Heart left ventricle (tissue), 16 donors: ENCODE results near the gene ZGLP1. TPM values are rescaled to one million over a fixed set of nuclear protein-coding genes. Genes with fewer than 3 reads are reported as not detected.

ENCODE experiments used
- ATAC-seq, 4 donors: fragments of 200-7000 bp; cut with Tn5 transposase; one replicate each; pipeline ENCODE4 v1.9.1; 2020 to 2022; ENCODE audit warnings: moderate library complexity in 4 of 4, mild to moderate bottlenecking in 3 of 4, moderate number of reproducible peaks in 1 of 4
- DNase-seq, 5 donors: peaks; one replicate each; pipeline ENCODE4 v3.0.0-alpha.2; 2020
- H3K27ac ChIP-seq, 12 donors: fragments of 200-600 bp; sonication (generic) in 4 of 12; one replicate each; pipeline versions ENCODE4 v1.5.0 to v1.8.0; 2016 to 2022; ENCODE audit warnings: mild to moderate bottlenecking in 2 of 12
- H3K27me3 ChIP-seq, 9 donors: fragments of 200-600 bp; sonication (generic) in 2 of 9; one replicate each; pipeline versions ENCODE4 v1.5.1 to v1.8.0; 2016 to 2022; ENCODE audit warnings: mild to moderate bottlenecking in 3 of 9
- H3K36me3 ChIP-seq, 9 donors: fragments of 200-600 bp; sonication (generic) in 2 of 9; one replicate each; pipeline versions ENCODE4 v1.5.0 to v1.8.0; 2018 to 2022; ENCODE audit warnings: mild to moderate bottlenecking in 2 of 9
- H3K4me1 ChIP-seq, 12 donors: fragments of 200-600 bp; sonication (generic) in 4 of 12; one replicate each; pipeline versions ENCODE4 v1.5.0 to v1.8.0; 2016 to 2022; ENCODE audit warnings: mild to moderate bottlenecking in 3 of 12
- H3K4me3 ChIP-seq, 12 donors: fragments of 200-600 bp; sonication (generic) in 4 of 12; one replicate each; pipeline versions ENCODE4 v1.5.0 to v1.8.0; 2017 to 2022; ENCODE audit warnings: mild to moderate bottlenecking in 9 of 12, moderate library complexity in 4 of 12
- H3K9me3 ChIP-seq, 12 donors: fragments of 200-600 bp; sonication (generic) in 4 of 12; one replicate each; pipeline versions ENCODE4 v1.5.0 to v1.8.0; 2016 to 2022; ENCODE audit warnings: mild to moderate bottlenecking in 1 of 12
- CTCF ChIP-seq, 12 donors: fragments of 200-600 bp; sonication (generic) in 4 of 12; IDR thresholded peaks; one replicate each; pipeline versions ENCODE4 v1.5.0 to v1.8.0; 2018 to 2022; ENCODE audit warnings: antibody characterized with exemption in 12 of 12, mild to moderate bottlenecking in 5 of 12
- POLR2A ChIP-seq, 2 donors: fragments of 450-650 bp; IDR thresholded peaks; one replicate each; pipeline ENCODE4 v1.6.1; 2017; ENCODE audit warnings: antibody characterized with exemption in 2 of 2, mild to moderate bottlenecking in 2 of 2, moderate library complexity in 2 of 2
- WGBS, 4 donors: extraction: QIAGEN DNeasy Blood & Tissue Kit in 2 of 4; methylation state at CpG; one replicate each; pipeline versions ENCODE4 v1.1.5 to v1.1.7; 2013 to 2018; 5-methylcytosine and 5-hydroxymethylcytosine counted together
- intact Hi-C, 10 donors: fragments of 100-400 bp; cut with DNase I; formaldehyde crosslinking; loops; one replicate each; pipeline versions ENCODE4 v1.11.1 to v1.14.2; 2022
- polyA plus RNA-seq, 2 donors: library from polyadenylated mRNA; stranded (reverse); fragments of 200-250 nt; gene quantifications; one replicate each; pipeline ENCODE4 v1.2.3, GENCODE V29; 2013
- total RNA-seq, 9 donors: library from RNA; depleted of rRNA in 2 of 9; stranded (reverse); fragments of >200 nt in 2 of 9; fragmentation: NEBNext Ultra II Directional in 3 of 9; extraction: Animal tissue kit (Norgen Biotek cat#: 25700) in 3 of 9; gene quantifications; one replicate each; pipeline versions ENCODE4 v1.1.0 to v1.2.4, GENCODE V29; 2016 to 2023
- donor health status: ischemic (EF 13 %, LVEDD 7.1; RV severe dilation, severe dysfunction).
- donor health status: healthy with polysubstance abuse.
- donor health status: DM: no; HTN: yes; CAD: no.
- donor health status: DM: no; HTN: no; CAD: no.
- donor health status: ischemic (EF 25% LVEDD 6.9; RV normal size, moderate dysfunction).
- donor health status: ischemic (EF 25% LVEDD 5.7; RV mildly dilated, moderate dysfunction).
- donor health status: healthy.
- donor health status: DM: yes; HTN: yes; CAD: no.
- donor health status: ischemic (EF 35%, LVEDD 5.7; RV mildly dilated, moderate dysfunction).
- donor health status: nonischemic (EF 11% LVEDD 7.7; RV severe dilation, severe dysfunction).
- donor health status: DM: yes; HTN: yes; CAD: no.
- donor health status: PGD.
- donor health status: ischemic (EF 29% LVEDD 5.4; RV normal size, mild dysfunction).
- donor health status: nonischemic (EF 23%, LVEDD 6.1; RV moderate dilation, normal function).

ZGLP1 gene
- total and polyA plus RNA-seq, 11 donors: 0.16 to 2.2 (median 1.1) TPM

- intact Hi-C loops: loop anchor here in 4 of 10 donors (5.0 to 10.0 kb wide), 3 partner anchors 131 to 322 kb away; partner anchors contain the start of genes EIF3G (in 2 of the 4), P2RY11 (in 2 of the 4) and OLFM2 (in 1 of the 4)
- Histone ChIP-seq H3K4me3 (no peak overlapping the region), H3K4me1 (peaks cover 0 to 25% (median 13%) of the 10 kb centered on the region in 12 donors), H3K27me3 (no peaks in the 10 kb centered on the region), H3K9me3 (no peaks in the 10 kb centered on the region), H3K36me3 (peaks cover 0 to 68% (median 58%) of the 10 kb centered on the region in 9 donors), H3K27ac (peak overlapping the region in 1 of 12 donors; percentile 3)
- ATAC-seq: no peak
- no peak for DNase-seq
- 73 to 85% (median 77%) methylated on average over 13 to 18 of the region's 18 CpGs for WGBS, 4 donors
- TF ChIP-seq CTCF (IDR thresholded peaks at IDR 0.05) (no peak), POLR2A (IDR thresholded peaks at IDR 0.05) (no peak)
Measured at GRCh38 chr19:10256551-10256950, 53.1 kb downstream of the ZGLP1 start.

GRCh38 chr19:10255358-10255757 is 54.3 kb downstream of the ZGLP1 start:
- intact Hi-C loops: loop anchor here in 4 of 10 donors (5.0 to 10.0 kb wide), 3 partner anchors 132 to 321 kb away; partner anchors contain the start of genes EIF3G (in 2 of the 4), P2RY11 (in 2 of the 4) and OLFM2 (in 1 of the 4)
- peaks cover 0 to 28% (median 13%) of the 10 kb centered on the region in 12 donors for H3K4me1 ChIP-seq
- no peak overlapping the region for H3K4me3 ChIP-seq
- no peaks in the 10 kb centered on the region for H3K27me3 ChIP-seq
- TF ChIP-seq CTCF (IDR thresholded peaks at IDR 0.05): no peak
- TF ChIP-seq POLR2A (IDR thresholded peaks at IDR 0.05): no peak
- no peak for ATAC-seq
- no peak for DNase-seq
- 82 to 93% (median 90%) methylated on average over 2 of the region's 2 CpGs for WGBS, 4 donors
- no peaks in the 10 kb centered on the region for H3K9me3 ChIP-seq
- H3K36me3 ChIP-seq: peaks cover 0 to 68% (median 58%) of the 10 kb centered on the region in 9 donors
- no peak overlapping the region for H3K27ac ChIP-seq

Other genes with a start within 250 kb of the ZGLP1 start
- gene SHFL, start 223.5 kb downstream of the ZGLP1 start, total RNA-seq: 10 to 100 TPM in 4 of 9 donors, 1 to 10 TPM in 5; 6.3 to 29.0 (median 8.7) TPM
- gene SHFL, start 223.5 kb downstream of the ZGLP1 start, polyA plus RNA-seq: 10 to 100 TPM in 1 of 2 donors, 1 to 10 TPM in 1; 7.7 to 13.0 TPM
- under 1 TPM in 1 of 9 donors, not detected in 8; 0.43 TPM for gene ANGPTL6, start 207.1 kb downstream of the ZGLP1 start, total RNA-seq
- gene ANGPTL6, start 207.1 kb downstream of the ZGLP1 start, polyA plus RNA-seq: under 1 TPM in 1 of 2 donors, not detected in 1; 0.19 TPM
- 10 to 100 TPM; 16.3 to 24.9 (median 19.0) TPM for gene PPAN, start 203.5 kb downstream of the ZGLP1 start, total RNA-seq
- 10 to 100 TPM; 34.4 to 41.4 TPM for gene PPAN, start 203.5 kb downstream of the ZGLP1 start, polyA plus RNA-seq
- 10 to 100 TPM in 1 of 9 donors, 1 to 10 TPM in 8; 3.1 to 11.7 (median 6.3) TPM for gene P2RY11, start 198.1 kb downstream of the ZGLP1 start, total RNA-seq
- gene P2RY11, start 198.1 kb downstream of the ZGLP1 start, polyA plus RNA-seq: 1 to 10 TPM; 3.6 to 5.2 TPM
- 100 to 1,000 TPM; 148 to 302 (median 179) TPM for gene EIF3G, start 189.9 kb downstream of the ZGLP1 start, total RNA-seq
- gene EIF3G, start 189.9 kb downstream of the ZGLP1 start, polyA plus RNA-seq: 100 to 1,000 TPM; 124 to 233 TPM
- gene DNMT1, start 114.9 kb downstream of the ZGLP1 start, total RNA-seq: 10 to 100 TPM; 16.1 to 61.6 (median 25.8) TPM
- gene DNMT1, start 114.9 kb downstream of the ZGLP1 start, polyA plus RNA-seq: 10 to 100 TPM; 17.3 to 23.5 TPM
- gene S1PR2, start 78.5 kb downstream of the ZGLP1 start, total RNA-seq: 10 to 100 TPM in 1 of 9 donors, 1 to 10 TPM in 8; 1.7 to 14.2 (median 4.4) TPM
- gene S1PR2, start 78.5 kb downstream of the ZGLP1 start, polyA plus RNA-seq: 1 to 10 TPM; 1.0 to 4.3 TPM
- 100 to 1,000 TPM in 2 of 9 donors, 10 to 100 TPM in 7; 53.7 to 110 (median 68.2) TPM for gene MRPL4, start 57.6 kb downstream of the ZGLP1 start, total RNA-seq
- 100 to 1,000 TPM in 1 of 2 donors, 10 to 100 TPM in 1; 37.7 to 123 TPM for gene MRPL4, start 57.6 kb downstream of the ZGLP1 start, polyA plus RNA-seq
- 10 to 100 TPM in 5 of 9 donors, 1 to 10 TPM in 4; 6.0 to 87.6 (median 10.9) TPM for gene ICAM1, start 38.7 kb downstream of the ZGLP1 start, total RNA-seq
- gene ICAM1, start 38.7 kb downstream of the ZGLP1 start, polyA plus RNA-seq: 1 to 10 TPM; 6.1 to 9.7 TPM
- 1 to 10 TPM in 2 of 9 donors, under 1 TPM in 4, not detected in 3; 0.21 to 1.2 (median 0.67) TPM for gene ICAM4, start 22.9 kb downstream of the ZGLP1 start, total RNA-seq
- gene ICAM4, start 22.9 kb downstream of the ZGLP1 start, polyA plus RNA-seq: under 1 TPM; 0.33 to 0.57 TPM
- under 1 TPM in 7 of 9 donors, not detected in 2; 0.19 to 0.98 (median 0.34) TPM for gene ICAM5, start 19.9 kb downstream of the ZGLP1 start, total RNA-seq
- gene ICAM5, start 19.9 kb downstream of the ZGLP1 start, polyA plus RNA-seq: under 1 TPM; 0.11 to 0.35 TPM
- gene FDX2, start 6.2 kb upstream of the ZGLP1 start, total RNA-seq: 10 to 100 TPM; 12.8 to 22.0 (median 16.6) TPM
- 10 to 100 TPM; 32.7 to 37.3 TPM for gene FDX2, start 6.2 kb upstream of the ZGLP1 start, polyA plus RNA-seq
- gene RAVER1, start 23.7 kb upstream of the ZGLP1 start, total RNA-seq: 10 to 100 TPM; 11.5 to 22.5 (median 14.0) TPM
- gene RAVER1, start 23.7 kb upstream of the ZGLP1 start, polyA plus RNA-seq: 10 to 100 TPM in 1 of 2 donors, 1 to 10 TPM in 1; 5.9 to 17.2 TPM
- 10 to 100 TPM in 8 of 9 donors, 1 to 10 TPM in 1; 5.6 to 24.9 (median 18.3) TPM for gene ICAM3, start 29.8 kb upstream of the ZGLP1 start, total RNA-seq
- 10 to 100 TPM in 1 of 2 donors, 1 to 10 TPM in 1; 8.6 to 15.5 TPM for gene ICAM3, start 29.8 kb upstream of the ZGLP1 start, polyA plus RNA-seq
- gene TYK2, start 70.8 kb upstream of the ZGLP1 start, total RNA-seq: 10 to 100 TPM; 37.7 to 86.3 (median 55.3) TPM
- 100 to 1,000 TPM in 1 of 2 donors, 10 to 100 TPM in 1; 71.7 to 100 TPM for gene TYK2, start 70.8 kb upstream of the ZGLP1 start, polyA plus RNA-seq
- gene CDC37, start 93.7 kb upstream of the ZGLP1 start, total RNA-seq: 100 to 1,000 TPM; 108 to 189 (median 138) TPM
- 100 to 1,000 TPM; 199 to 282 TPM for gene CDC37, start 93.7 kb upstream of the ZGLP1 start, polyA plus RNA-seq
- gene PDE4A, start 110.7 kb upstream of the ZGLP1 start, total RNA-seq: 10 to 100 TPM in 8 of 9 donors, 1 to 10 TPM in 1; 9.3 to 33.3 (median 17.3) TPM
- gene PDE4A, start 110.7 kb upstream of the ZGLP1 start, polyA plus RNA-seq: 10 to 100 TPM in 1 of 2 donors, 1 to 10 TPM in 1; 5.2 to 11.2 TPM
- gene KEAP1, start 193.5 kb upstream of the ZGLP1 start, total RNA-seq: 10 to 100 TPM; 52.8 to 94.2 (median 65.4) TPM
- gene KEAP1, start 193.5 kb upstream of the ZGLP1 start, polyA plus RNA-seq: 10 to 100 TPM; 68.3 to 71.3 TPM
- 1 to 10 TPM in 1 of 9 donors, under 1 TPM in 5, not detected in 3; 0.23 to 1.7 (median 0.32) TPM for gene S1PR5, start 207.6 kb upstream of the ZGLP1 start, total RNA-seq
- under 1 TPM in 1 of 2 donors, not detected in 1; 0.10 TPM for gene S1PR5, start 207.6 kb upstream of the ZGLP1 start, polyA plus RNA-seq
- gene ATG4D, start 234.1 kb upstream of the ZGLP1 start, total RNA-seq: 10 to 100 TPM; 47.3 to 76.1 (median 55.3) TPM
- gene ATG4D, start 234.1 kb upstream of the ZGLP1 start, polyA plus RNA-seq: 10 to 100 TPM; 55.9 to 83.5 TPM